IMR-90 (cell line): ENCODE results near the gene SYNGR1. TPM values are rescaled to one million over a fixed set of nuclear protein-coding genes. Genes with fewer than 3 reads are reported as not detected.

ENCODE experiments used
- ATAC-seq: fragments of 200-7000 bp; cut with Tn5 transposase; 2 replicates; pipeline ENCODE4 v1.9.1; 2020; ENCODE audit warnings: low read depth, mild to moderate bottlenecking, moderate library complexity
- BruUV-seq: library from RNA; stranded (reverse); fragments of 400-500 nt; replicated peaks from 2 replicates; lab custom pipeline; 2021; lab: Mats Ljungman, UMichigan
- CTCF ChIA-PET: fragments of 300-600 bp; formaldehyde crosslinking; extraction: SDS; loops from one replicate; lab custom pipeline; 2021; ENCODE audit warnings: antibody characterized with exemption; lab: Yijun Ruan, JAX
- POLR2A ChIA-PET: fragments of 300-600 bp; sonication (Branson Sonifier 250); formaldehyde crosslinking; loops from one replicate; lab custom pipeline; 2022; ENCODE audit warnings: antibody characterized with exemption; ENCODE audit not compliant: unreplicated experiment; lab: Charles Lee
- DNase-seq: peaks from one replicate; pipeline ENCODE4 v3.0.0; 2013
- H2AFZ ChIP-seq: replicated peaks from 2 replicates; pipeline ENCODE3; 2013; ENCODE audit warnings: low read length, mild to moderate bottlenecking; ENCODE audit not compliant: poor library complexity
- H2AK5ac ChIP-seq: 2 replicates; pipeline ENCODE4 v1.6.1; 2013; ENCODE audit warnings: low read depth, low read length, inconsistent platforms
- H2AK9ac ChIP-seq: replicated peaks from 2 replicates; pipeline ENCODE3; 2013; ENCODE audit warnings: mild to moderate bottlenecking, low read depth, low read length, moderate library complexity; ENCODE audit not compliant: poor library complexity
- H2BK120ac ChIP-seq: 2 replicates; pipeline ENCODE4 v1.6.1; 2013; ENCODE audit warnings: low read depth, low read length, inconsistent platforms
- H2BK15ac ChIP-seq: 3 replicates; pipeline ENCODE4 v1.6.1; 2013; ENCODE audit warnings: low read depth, low read length, inconsistent platforms
- H2BK20ac ChIP-seq: 2 replicates; pipeline ENCODE4 v1.6.1; 2013; ENCODE audit warnings: low read depth, mild to moderate bottlenecking, inconsistent platforms, low read length, moderate library complexity
- H2BK5ac ChIP-seq: 2 replicates; pipeline ENCODE4 v1.6.1; 2013; ENCODE audit warnings: mild to moderate bottlenecking, low read depth, low read length, inconsistent platforms; ENCODE audit not compliant: poor library complexity, severe bottlenecking
- H3K14ac ChIP-seq: replicated peaks from 2 replicates; pipeline ENCODE4 v1.6.1; 2013; ENCODE audit warnings: low read depth, low read length, inconsistent platforms
- H3K18ac ChIP-seq: 2 replicates; pipeline ENCODE4 v1.6.1; 2013; ENCODE audit warnings: low read depth, low read length, control low read depth
- H3K23ac ChIP-seq: 2 replicates; pipeline ENCODE4 v1.6.1; 2013; ENCODE audit warnings: low read depth, low read length, inconsistent platforms
- H3K27ac ChIP-seq: 2 replicates; pipeline ENCODE4 v1.5.1; 2013; ENCODE audit warnings: mild to moderate bottlenecking, control low read depth, low read length; ENCODE audit not compliant: insufficient read depth
- H3K27me3 ChIP-seq: 2 replicates; pipeline ENCODE4 v1.6.1; 2013; ENCODE audit warnings: low read length; ENCODE audit not compliant: control insufficient read depth, insufficient read depth
- H3K36me3 ChIP-seq: 2 replicates; pipeline ENCODE4 v1.6.1; 2013; ENCODE audit warnings: low read length, mixed read lengths; ENCODE audit not compliant: control insufficient read depth, insufficient read depth
- H3K4ac ChIP-seq: 2 replicates; pipeline ENCODE4 v1.6.1; 2013; ENCODE audit warnings: low read depth, low read length, inconsistent platforms
- H3K4me1 ChIP-seq: 2 replicates; pipeline ENCODE4 v1.6.1; 2013; ENCODE audit warnings: low read length, mixed read lengths; ENCODE audit not compliant: control insufficient read depth, insufficient read depth
- H3K4me2 ChIP-seq: 2 replicates; pipeline ENCODE4 v1.6.1; 2013; ENCODE audit warnings: low read depth, mild to moderate bottlenecking, control low read depth, low read length, moderate library complexity
- H3K4me3 ChIP-seq: 2 replicates; pipeline ENCODE4 v1.5.1; 2013; ENCODE audit warnings: low read depth, mild to moderate bottlenecking, control low read depth, low read length, moderate library complexity; ENCODE audit not compliant: insufficient read depth
- H3K56ac ChIP-seq: 2 replicates; pipeline ENCODE4 v1.6.1; 2013; ENCODE audit warnings: low read length, inconsistent platforms; ENCODE audit not compliant: insufficient read depth; ENCODE audit errors: extremely low read depth
- H3K79me1 ChIP-seq, 2 experiments: 2 replicates each; pipeline ENCODE4 v1.6.1; 2013; ENCODE audit warnings: low read length in 2 of 2, inconsistent platforms in 1 of 2, low read depth in 1 of 2
- H3K9ac ChIP-seq: 2 replicates; pipeline ENCODE4 v1.6.1; 2013; ENCODE audit warnings: low read depth, low read length, control low read depth
- H3K9me1 ChIP-seq: 2 replicates; pipeline ENCODE4 v1.6.1; 2013; ENCODE audit warnings: low read length, inconsistent platforms; ENCODE audit not compliant: insufficient read depth
- H3K9me3 ChIP-seq: 2 replicates; pipeline ENCODE4 v1.6.1; 2013; ENCODE audit warnings: low read length; ENCODE audit not compliant: control insufficient read depth, insufficient read depth
- H4K20me1 ChIP-seq: 2 replicates; pipeline ENCODE4 v1.6.1; 2013; ENCODE audit warnings: low read length, inconsistent platforms; ENCODE audit not compliant: insufficient read depth
- H4K5ac ChIP-seq: 2 replicates; pipeline ENCODE4 v1.6.1; 2013; ENCODE audit warnings: mild to moderate bottlenecking, low read depth, low read length, control low read depth
- H4K8ac ChIP-seq, 2 experiments: 2 replicates each; pipeline ENCODE4 v1.6.1; 2013; ENCODE audit warnings: low read depth in 2 of 2, low read length in 2 of 2, control low read depth in 1 of 2, inconsistent platforms in 1 of 2
- H4K91ac ChIP-seq: 2 replicates; pipeline ENCODE4 v1.6.1; 2013; ENCODE audit warnings: low read depth, low read length, inconsistent platforms; ENCODE audit not compliant: insufficient read depth
- BHLHE40 ChIP-seq: fragments of 150-350 bp; IDR thresholded peaks from 2 replicates; pipeline ENCODE4 v1.6.1; 2016; ENCODE audit warnings: mild to moderate bottlenecking, low read depth, low read length
- CEBPB ChIP-seq: IDR thresholded peaks from 2 replicates; pipeline ENCODE4 v1.6.1; 2012; ENCODE audit warnings: low read depth, low read length, improper control_type of control experiment
- CHD1 ChIP-seq: IDR thresholded peaks from 2 replicates; pipeline ENCODE4 v1.6.1; 2012; ENCODE audit warnings: low read depth, low read length, improper control_type of control experiment
- FOS ChIP-seq: fragments of 150-350 bp; IDR thresholded peaks from 2 replicates; pipeline ENCODE4 v1.6.1; 2016; ENCODE audit warnings: low read depth, low read length
- MAFK ChIP-seq: IDR thresholded peaks from 2 replicates; pipeline ENCODE4 v1.6.1; 2012; ENCODE audit warnings: low read depth, low read length, improper control_type of control experiment
- MAZ ChIP-seq: IDR thresholded peaks from 2 replicates; pipeline ENCODE4 v1.6.1; 2012; ENCODE audit warnings: low read depth, mild to moderate bottlenecking, low read length, improper control_type of control experiment, moderate library complexity, borderline replicate concordance
- MXI1 ChIP-seq: IDR thresholded peaks from 2 replicates; pipeline ENCODE4 v1.6.1; 2012; ENCODE audit warnings: low read depth, mild to moderate bottlenecking, low read length, moderate library complexity, borderline replicate concordance
- NFE2L2 ChIP-seq: fragments of 150-350 bp; IDR thresholded peaks from 2 replicates; pipeline ENCODE4 v1.6.1; 2016; ENCODE audit warnings: low read depth, mild to moderate bottlenecking, low read length
- POLR2A ChIP-seq: IDR thresholded peaks from 2 replicates; pipeline ENCODE4 v1.6.1; 2012; ENCODE audit warnings: mild to moderate bottlenecking, low read depth, low read length
- RAD21 ChIP-seq: IDR thresholded peaks from 2 replicates; pipeline ENCODE4 v1.6.1; 2012; ENCODE audit warnings: low read length, improper control_type of control experiment
- RCOR1 ChIP-seq: IDR thresholded peaks from 2 replicates; pipeline ENCODE4 v1.6.1; 2012; ENCODE audit warnings: mild to moderate bottlenecking, low read length, improper control_type of control experiment; ENCODE audit not compliant: insufficient replicate concordance
- RFX5 ChIP-seq: IDR thresholded peaks from 2 replicates; pipeline ENCODE4 v1.8.0; 2012; ENCODE audit warnings: low read depth, mild to moderate bottlenecking, low read length, moderate library complexity
- SMC3 ChIP-seq: fragments of 150-350 bp; IDR thresholded peaks from 2 replicates; pipeline ENCODE4 v1.6.1; 2016; ENCODE audit warnings: low read depth, mild to moderate bottlenecking, antibody characterized with exemption, low read length, moderate library complexity
- WGBS, 2 experiments: methylation state at CpG; one replicate each; pipeline versions ENCODE4 v1.1.5 to v1.1.7; 2013; ENCODE audit warnings: missing lambda C conversion rate in 2 of 2; ENCODE audit not compliant: insufficient read length in 1 of 2; ENCODE audit errors: extremely low coverage in 2 of 2; 5-methylcytosine and 5-hydroxymethylcytosine counted together
- dilution Hi-C: fragments of 300-500 bp; cut with HindIII; formaldehyde crosslinking; loops from one replicate; pipeline ENCODE4 v1.14.3; 2018; ENCODE audit warnings: low sequenced_read_pairs; ENCODE audit not compliant: unreplicated experiment
- in situ Hi-C: fragments of 300-500 bp; cut with MboI; formaldehyde crosslinking; loops from 3 replicates; pipeline ENCODE4 v1.14.3; 2019; ENCODE audit warnings: low sequenced_read_pairs, inconsistent platforms, mixed read lengths
- intact Hi-C: fragments of 100-400 bp; cut with micrococcal nuclease; formaldehyde crosslinking; loops from 2 replicates; pipeline ENCODE4 v1.10.0; 2022
- polyA plus RNA-seq, 3 experiments: library from polyadenylated mRNA; depleted of rRNA; stranded (reverse); fragments of >200 nt; gene quantifications; 2 replicates each; pipeline ENCODE4 v1.2.3, GENCODE V29; 2012; ENCODE audit warnings: low replicate concordance in 1 of 3
- total RNA-seq: library from RNA; depleted of rRNA; stranded (reverse); fragments of >200 nt; gene quantifications from 2 replicates; pipeline ENCODE4 v1.2.3, GENCODE V29; 2012
- TF ChIP-seq, protein P1 (sequence below): fragments of 150-350 bp; IDR thresholded peaks from 2 replicates; pipeline ENCODE4 v1.6.1; 2016; ENCODE audit warnings: low read depth, mild to moderate bottlenecking, low read length, moderate library complexity, borderline replicate concordance
- TF ChIP-seq, protein P2 (sequence below): conservative IDR thresholded peaks from 2 replicates; pipeline ENCODE4 v1.5.1; 2012; ENCODE audit warnings: mild to moderate bottlenecking, low read depth, low read length, improper control_type of control experiment
- TF ChIP-seq, protein P3 (sequence below): fragments of 150-350 bp; IDR thresholded peaks from 2 replicates; pipeline ENCODE4 v1.6.1; 2017; ENCODE audit warnings: mild to moderate bottlenecking, antibody characterized with exemption, low read length, low read depth

SYNGR1 gene
- total and polyA plus RNA-seq, 2 of the 4 experiments (the other 2 are of a cell fraction): 6.3 to 81.5 TPM

DNA sequence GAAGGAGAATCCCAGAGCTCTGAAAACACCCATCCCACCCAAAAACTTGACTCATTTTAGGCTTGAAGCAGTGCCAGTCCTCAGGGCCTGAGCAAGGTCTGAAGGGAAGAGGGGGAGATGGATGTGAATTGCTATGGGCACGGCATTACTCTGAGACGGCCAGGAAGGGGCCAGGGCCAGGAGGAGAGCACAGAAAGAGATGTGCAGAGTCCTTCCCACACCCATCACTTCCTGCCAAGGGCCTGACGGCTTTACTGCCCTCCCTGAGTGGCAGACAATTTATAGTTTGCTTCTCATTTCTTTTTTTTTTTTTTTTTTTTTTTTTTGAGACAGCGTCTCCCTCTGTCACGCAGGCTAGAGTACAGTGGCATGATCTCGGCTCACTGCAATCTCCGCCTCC is 72.3 kb downstream of the SYNGR1 start:
- dilution Hi-C loops: no loop called here
- in situ Hi-C loops: no loop called here

More for the DNA sequence above, 72.3 kb downstream of the SYNGR1 start:
- Histone ChIP-seq H3K4ac (no peak overlapping the region), H2BK15ac (no peak overlapping the region), H3K27ac (no peak overlapping the region), H3K36me3 (peaks cover 60% of the 10 kb centered on the region), H3K56ac (no peak overlapping the region), H3K4me3 (no peak overlapping the region), H3K4me2 (no peak overlapping the region), H4K20me1 (no peaks in the 10 kb centered on the region; the same call in 1 of the 2 replicates), H3K27me3 (no peaks in the 10 kb centered on the region), H3K9me3 (no peaks in the 10 kb centered on the region), H2BK120ac (no peak overlapping the region), H2BK5ac (no peak overlapping the region), H3K9ac (no peak overlapping the region), H3K14ac (no peak overlapping the region), H2AK9ac (no peak overlapping the region), H4K5ac (no peak overlapping the region), H3K18ac (no peak overlapping the region), H3K79me1 (no peaks in the 10 kb centered on the region), H4K91ac (no peak overlapping the region), H2AFZ (no peak overlapping the region), H2AK5ac (no peak overlapping the region), H3K23ac (no peak overlapping the region), H4K8ac (no peak overlapping the region), H3K4me1 (no peaks in the 10 kb centered on the region), H3K9me1 (0 out of 2 replicates have a peak, but pooled peaks cover 3% of the 10 kb centered on the region), H2BK20ac (no peak overlapping the region)
- intact Hi-C loops: no loop called here
- no peak for DNase-seq
- POLR2A ChIA-PET: no interaction called here
- WGBS, 2 experiments: 60% methylated on average over 1 of the region's 7 CpGs; no CpG with 5 or more reads in 1 of the 2 experiments
- TF ChIP-seq NFE2L2: no peak
- TF ChIP-seq, protein P1, sequence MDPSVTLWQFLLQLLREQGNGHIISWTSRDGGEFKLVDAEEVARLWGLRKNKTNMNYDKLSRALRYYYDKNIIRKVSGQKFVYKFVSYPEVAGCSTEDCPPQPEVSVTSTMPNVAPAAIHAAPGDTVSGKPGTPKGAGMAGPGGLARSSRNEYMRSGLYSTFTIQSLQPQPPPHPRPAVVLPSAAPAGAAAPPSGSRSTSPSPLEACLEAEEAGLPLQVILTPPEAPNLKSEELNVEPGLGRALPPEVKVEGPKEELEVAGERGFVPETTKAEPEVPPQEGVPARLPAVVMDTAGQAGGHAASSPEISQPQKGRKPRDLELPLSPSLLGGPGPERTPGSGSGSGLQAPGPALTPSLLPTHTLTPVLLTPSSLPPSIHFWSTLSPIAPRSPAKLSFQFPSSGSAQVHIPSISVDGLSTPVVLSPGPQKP: no peak
- no peak for TF ChIP-seq CHD1
- TF ChIP-seq FOS: no peak
- no peak for TF ChIP-seq MXI1
- no peak for TF ChIP-seq RCOR1
- TF ChIP-seq MAFK: no peak
- TF ChIP-seq SMC3: no peak
- no peak for TF ChIP-seq RAD21
- no peak for TF ChIP-seq POLR2A
- no peak for TF ChIP-seq RFX5
- no peak for TF ChIP-seq CEBPB
- TF ChIP-seq BHLHE40: no peak
- TF ChIP-seq, protein P2, sequence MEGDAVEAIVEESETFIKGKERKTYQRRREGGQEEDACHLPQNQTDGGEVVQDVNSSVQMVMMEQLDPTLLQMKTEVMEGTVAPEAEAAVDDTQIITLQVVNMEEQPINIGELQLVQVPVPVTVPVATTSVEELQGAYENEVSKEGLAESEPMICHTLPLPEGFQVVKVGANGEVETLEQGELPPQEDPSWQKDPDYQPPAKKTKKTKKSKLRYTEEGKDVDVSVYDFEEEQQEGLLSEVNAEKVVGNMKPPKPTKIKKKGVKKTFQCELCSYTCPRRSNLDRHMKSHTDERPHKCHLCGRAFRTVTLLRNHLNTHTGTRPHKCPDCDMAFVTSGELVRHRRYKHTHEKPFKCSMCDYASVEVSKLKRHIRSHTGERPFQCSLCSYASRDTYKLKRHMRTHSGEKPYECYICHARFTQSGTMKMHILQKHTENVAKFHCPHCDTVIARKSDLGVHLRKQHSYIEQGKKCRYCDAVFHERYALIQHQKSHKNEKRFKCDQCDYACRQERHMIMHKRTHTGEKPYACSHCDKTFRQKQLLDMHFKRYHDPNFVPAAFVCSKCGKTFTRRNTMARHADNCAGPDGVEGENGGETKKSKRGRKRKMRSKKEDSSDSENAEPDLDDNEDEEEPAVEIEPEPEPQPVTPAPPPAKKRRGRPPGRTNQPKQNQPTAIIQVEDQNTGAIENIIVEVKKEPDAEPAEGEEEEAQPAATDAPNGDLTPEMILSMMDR: no peak
- TF ChIP-seq, protein P3, sequence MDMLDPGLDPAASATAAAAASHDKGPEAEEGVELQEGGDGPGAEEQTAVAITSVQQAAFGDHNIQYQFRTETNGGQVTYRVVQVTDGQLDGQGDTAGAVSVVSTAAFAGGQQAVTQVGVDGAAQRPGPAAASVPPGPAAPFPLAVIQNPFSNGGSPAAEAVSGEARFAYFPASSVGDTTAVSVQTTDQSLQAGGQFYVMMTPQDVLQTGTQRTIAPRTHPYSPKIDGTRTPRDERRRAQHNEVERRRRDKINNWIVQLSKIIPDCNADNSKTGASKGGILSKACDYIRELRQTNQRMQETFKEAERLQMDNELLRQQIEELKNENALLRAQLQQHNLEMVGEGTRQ: no peak
- TF ChIP-seq MAZ: no peak
- BruUV-seq: no TSS peak
- CTCF ChIA-PET: no interaction called here
- ATAC-seq: no peak
